H1 (cell line): ENCODE measurements around the gene SLC6A12. TPM values are rescaled to one million over a fixed set of nuclear protein-coding genes. Genes with fewer than 3 reads are reported as not detected.

ENCODE experiments used
- polyA plus RNA-seq, 7 experiments: library from polyadenylated mRNA; depleted of rRNA in 3 of 7; stranded (reverse) in 5 of 7; unstranded in 2 of 7; fragments of >200 nt in 5 of 7; fragments of 200-250 nt in 2 of 7; gene quantifications; 1 replicate in 5 of 7; 2 replicates in 1 of 7; 4 replicates in 1 of 7; pipeline versions ENCODE4 v1.2.1 to v1.2.3, GENCODE V29; 2011 to 2013; ENCODE audit warnings: missing spikeins in 2 of 7, mixed read lengths in 2 of 7
- total RNA-seq: library from RNA; stranded (reverse); fragmentation: NEBNext Ultra II Directional; extraction: Animal tissue kit (Norgen Biotek cat#: 25700); gene quantifications from 2 replicates; pipeline ENCODE4 v1.2.1, GENCODE V29; 2021
- TF ChIP-seq, protein P1 (sequence below), 3 experiments: IDR thresholded peaks; 1 replicate in 2 of 3; 2 replicates in 1 of 3; pipeline versions ENCODE4 v1.5.1 to v1.6.1; 2011; ENCODE audit warnings: low read length in 3 of 3, mild to moderate bottlenecking in 3 of 3, inconsistent platforms in 2 of 3, low read depth in 1 of 3, moderate library complexity in 1 of 3; ENCODE audit not compliant: insufficient read depth in 1 of 3; ENCODE audit errors: control extremely low read depth in 1 of 3

Gene SLC6A12
- total and polyA plus RNA-seq, 2 of the 8 experiments (the other 6 are each of a cell fraction or from before 2014, with no cell fraction given) = 0.70 to 1.1 TPM

DNA sequence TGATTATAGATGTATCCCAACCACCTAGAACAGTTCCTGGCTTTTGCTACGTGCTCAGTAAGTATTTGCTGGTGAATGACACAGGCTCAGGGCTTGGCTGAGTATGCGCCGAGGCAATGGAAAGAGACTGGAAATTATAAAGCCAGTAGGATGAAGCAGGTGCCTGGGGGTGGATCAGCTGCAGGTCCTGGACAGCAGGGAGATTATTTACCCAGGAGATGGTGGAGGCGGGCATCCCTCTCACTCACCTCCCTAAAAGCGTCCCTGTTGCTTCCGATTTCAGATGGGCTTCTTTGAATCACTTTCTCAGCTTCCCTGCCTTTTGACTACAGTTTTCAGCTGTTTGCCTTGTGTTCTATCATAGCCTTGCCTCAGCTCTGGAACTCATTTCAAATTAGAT is 42.3 kb upstream of the SLC6A12 start (continued):
- TF ChIP-seq, protein P1, sequence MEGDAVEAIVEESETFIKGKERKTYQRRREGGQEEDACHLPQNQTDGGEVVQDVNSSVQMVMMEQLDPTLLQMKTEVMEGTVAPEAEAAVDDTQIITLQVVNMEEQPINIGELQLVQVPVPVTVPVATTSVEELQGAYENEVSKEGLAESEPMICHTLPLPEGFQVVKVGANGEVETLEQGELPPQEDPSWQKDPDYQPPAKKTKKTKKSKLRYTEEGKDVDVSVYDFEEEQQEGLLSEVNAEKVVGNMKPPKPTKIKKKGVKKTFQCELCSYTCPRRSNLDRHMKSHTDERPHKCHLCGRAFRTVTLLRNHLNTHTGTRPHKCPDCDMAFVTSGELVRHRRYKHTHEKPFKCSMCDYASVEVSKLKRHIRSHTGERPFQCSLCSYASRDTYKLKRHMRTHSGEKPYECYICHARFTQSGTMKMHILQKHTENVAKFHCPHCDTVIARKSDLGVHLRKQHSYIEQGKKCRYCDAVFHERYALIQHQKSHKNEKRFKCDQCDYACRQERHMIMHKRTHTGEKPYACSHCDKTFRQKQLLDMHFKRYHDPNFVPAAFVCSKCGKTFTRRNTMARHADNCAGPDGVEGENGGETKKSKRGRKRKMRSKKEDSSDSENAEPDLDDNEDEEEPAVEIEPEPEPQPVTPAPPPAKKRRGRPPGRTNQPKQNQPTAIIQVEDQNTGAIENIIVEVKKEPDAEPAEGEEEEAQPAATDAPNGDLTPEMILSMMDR (IDR thresholded peaks at IDR 0.05; ENCODE audit: control extremely low read depth in 1 of 3, insufficient read depth in 1 of 3, low read depth in 1 of 3, low read length in 3 of 3) = no peak
